ENCODE measurements around the gene C21orf91.
"Not testable (repeated sequence)": the region's sequence is repeated elsewhere in the genome, so short reads cannot be mapped to it uniquely, and the experiment has no call there.

C21orf91 gene

DNA sequence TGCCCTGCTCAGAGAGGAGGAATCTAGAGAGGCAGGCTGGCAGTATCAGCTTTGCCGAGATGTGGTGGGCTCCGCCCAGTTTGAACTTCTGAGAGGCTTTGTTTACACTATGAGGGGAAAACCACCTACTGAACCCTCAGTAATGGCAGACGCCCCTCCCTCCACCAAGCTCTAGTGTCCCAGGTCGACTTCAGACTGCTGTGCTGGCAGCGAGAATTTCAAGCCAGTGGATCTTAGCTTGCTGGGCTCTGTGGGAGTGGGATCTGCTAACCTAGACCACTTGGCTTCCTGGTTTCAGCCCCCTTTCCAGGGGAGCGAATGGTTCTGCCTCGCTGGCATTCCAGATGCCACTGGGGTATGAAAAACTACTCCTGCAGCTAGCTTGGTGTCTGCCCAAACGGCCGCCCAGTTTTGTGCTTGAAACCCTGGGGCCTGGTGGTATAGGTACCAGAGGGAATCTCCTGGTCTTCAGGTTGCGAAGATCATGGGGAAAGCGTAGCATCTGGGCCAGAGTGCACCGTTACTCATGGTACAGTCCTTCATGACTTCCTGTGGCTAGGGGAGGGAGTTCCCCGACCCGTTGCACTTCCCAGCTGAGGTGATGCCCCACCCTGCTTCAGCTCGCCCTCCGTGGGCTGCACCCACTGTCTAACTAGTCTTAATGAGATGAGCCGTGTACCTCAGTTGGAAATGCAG is 43.6 kb downstream of the C21orf91 start:
- DNase-seq = peak; percentile 64

DNA sequence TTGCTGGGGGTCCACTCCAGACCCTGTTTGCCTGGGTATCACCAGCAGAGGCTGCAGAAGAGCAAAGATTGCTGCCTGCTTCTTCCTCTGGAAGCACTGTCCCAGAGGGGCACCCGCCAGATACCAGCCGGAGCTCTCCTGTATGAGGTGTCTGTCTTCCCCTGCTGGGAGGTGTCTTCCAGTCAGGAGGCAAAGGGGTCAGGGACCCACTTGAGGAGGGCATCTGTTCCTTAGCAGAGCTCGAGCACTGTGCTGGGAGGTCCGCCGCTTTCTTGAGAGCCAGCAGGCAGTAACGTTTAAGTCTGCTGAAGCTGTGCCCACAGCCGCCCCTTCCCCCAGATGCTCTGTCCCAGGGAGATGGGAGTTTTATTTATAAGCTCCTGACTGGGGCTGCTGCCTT is 44.1 kb downstream of the C21orf91 start:
- DNase-seq = not testable (repeated sequence)

DNA sequence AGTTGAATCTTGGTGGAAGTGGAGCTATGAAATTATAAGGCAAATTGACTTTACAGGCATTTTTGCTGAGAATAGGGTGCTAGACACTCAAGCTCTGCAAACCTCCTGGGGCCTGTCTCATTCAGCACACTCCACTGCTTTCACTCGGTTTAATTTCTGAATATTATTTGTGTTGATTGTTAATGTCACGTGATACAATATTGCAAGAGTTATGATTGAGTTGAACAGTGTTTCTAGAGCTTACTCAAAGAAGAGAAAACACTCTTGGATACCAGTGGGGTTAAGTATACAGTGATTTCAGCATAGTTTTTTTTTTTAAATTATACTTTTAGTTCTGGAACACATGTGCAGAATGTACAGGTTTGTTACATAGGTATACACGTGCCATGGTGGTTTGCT is 49.7 kb downstream of the C21orf91 start:
- no peak for DNase-seq

DNA sequence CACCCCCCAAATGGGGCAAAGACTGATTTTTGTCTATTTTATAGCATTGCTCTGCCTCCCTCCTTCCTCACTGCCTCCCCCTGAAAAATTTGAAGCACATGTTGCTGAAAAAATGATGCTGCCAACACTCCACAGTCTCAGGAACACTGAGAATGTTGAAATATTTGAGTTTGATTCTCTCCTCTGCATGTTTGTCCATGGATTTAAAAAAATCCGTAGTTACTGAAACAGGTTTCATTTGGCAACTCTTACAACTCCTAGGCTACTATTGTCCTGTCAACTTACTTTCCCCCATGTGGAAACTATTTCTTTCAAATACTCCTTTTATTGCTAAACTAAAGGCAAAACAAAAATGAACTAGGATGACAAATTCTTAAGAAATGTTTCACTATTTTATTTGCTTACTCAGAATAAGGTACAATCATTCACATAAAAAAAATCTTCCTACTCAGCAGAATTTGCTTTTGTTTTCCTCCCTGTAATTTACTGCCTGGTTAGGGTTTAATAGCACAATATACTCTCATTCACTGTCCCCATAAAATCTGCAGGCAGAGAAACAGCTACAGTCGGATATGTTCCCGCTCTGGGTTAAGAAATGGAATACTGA is 50.2 kb downstream of the C21orf91 start:
- no peak for DNase-seq

DNA sequence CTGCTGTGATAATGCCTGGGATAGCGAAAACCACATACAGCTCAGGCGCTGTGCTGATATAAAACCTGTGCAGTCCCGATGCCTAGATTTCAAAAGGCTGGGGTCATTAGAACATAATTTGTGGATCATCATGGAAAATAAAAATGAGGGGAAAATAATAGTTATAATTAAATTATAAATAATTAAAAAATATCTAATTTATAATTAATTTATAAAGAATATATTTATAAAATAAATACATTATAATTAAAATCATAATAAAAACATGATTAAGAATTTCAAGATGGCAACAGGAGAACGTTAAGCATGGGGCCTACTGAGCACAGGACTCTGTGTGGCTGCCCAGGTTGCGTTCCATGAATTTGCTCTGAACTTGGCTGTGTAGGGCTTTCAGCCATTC is 53.9 kb downstream of the C21orf91 start:
- DNase-seq = no peak

DNA sequence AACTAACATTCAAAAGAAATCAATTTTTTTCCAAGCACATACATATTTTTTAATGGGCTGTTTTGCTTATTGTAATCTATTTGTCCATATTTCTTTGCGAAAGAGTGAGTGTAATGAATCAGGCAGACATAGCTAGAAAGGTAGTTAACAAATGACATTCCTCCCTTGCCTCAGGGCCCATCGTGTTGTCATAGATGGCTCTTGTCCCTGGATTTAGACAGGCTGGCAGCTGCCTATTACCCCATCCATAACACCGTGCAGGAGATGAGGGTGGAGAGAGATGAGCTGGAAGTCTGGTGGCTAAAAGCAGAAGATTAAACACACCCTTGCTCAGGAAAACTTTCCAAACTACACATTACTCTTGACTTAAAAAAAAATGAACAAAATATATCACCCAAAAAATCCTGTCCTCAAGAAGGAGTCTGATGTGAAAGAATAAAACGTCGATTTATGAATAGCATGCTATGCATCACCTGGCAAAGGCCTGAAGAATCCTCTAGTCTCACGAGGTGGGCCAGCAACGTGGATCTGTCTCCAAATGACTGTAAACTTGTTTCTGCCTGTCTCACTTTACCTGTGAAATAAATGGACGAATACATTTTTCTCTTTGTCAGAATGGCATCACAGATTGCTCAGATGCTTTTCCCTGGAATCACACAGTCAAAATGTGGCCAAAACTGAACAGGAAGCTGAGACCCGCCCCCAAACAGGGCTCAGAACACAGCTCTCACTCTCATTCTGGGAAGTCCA is 55.7 kb downstream of the C21orf91 start:
- no peak for DNase-seq

DNA sequence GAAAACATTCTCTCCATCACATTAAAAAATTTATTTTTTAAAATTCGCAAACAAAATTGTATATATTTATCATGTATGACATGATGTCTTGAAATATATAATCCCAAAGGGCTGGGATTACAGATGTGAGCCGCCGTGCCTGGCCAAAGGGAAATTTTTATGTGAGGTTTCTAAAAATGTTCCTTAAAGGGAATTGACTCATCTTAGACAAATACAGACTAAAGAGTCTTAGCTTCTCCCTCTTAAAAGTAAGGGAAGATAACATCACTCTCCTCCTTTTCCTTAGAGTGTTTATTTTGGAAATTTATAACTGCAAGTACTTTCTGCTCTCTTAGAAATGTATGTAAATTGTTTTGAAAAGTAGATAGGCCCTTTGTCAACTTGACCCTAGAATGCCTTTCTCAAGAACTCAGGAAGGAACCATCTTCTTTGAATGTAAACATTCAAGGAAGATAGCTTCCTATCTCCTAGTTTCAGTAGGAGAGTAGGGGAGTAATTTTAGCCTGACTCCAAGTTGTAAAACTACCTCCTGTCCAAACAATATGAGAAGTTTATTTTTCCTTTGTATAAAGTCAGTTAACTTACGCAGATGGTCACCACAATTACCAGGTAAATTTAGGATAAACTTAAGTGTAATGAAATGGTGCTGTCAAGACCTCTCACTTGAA is 59.5 kb downstream of the C21orf91 start:
- DNase-seq = no peak

DNA sequence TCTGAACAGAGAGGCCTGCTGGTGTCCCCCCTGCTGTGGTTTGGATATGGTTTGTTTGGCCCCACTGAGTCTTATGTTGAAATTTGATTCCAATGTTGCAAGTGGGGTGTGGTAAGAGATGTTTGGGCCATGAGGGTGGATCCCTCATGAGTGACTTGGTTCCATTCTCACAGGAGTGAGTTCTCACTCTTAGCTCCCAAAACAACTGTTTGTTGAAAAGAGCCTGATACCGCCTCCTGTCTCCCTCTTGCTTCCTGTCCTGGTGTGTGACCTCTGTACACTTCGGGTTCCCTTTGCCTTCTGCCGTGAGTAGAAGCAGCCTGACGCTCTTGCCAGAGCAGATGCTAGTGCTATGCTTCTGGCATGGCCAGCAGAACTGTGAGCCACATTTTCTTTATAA is 60.5 kb downstream of the C21orf91 start:
- no peak for DNase-seq

DNA sequence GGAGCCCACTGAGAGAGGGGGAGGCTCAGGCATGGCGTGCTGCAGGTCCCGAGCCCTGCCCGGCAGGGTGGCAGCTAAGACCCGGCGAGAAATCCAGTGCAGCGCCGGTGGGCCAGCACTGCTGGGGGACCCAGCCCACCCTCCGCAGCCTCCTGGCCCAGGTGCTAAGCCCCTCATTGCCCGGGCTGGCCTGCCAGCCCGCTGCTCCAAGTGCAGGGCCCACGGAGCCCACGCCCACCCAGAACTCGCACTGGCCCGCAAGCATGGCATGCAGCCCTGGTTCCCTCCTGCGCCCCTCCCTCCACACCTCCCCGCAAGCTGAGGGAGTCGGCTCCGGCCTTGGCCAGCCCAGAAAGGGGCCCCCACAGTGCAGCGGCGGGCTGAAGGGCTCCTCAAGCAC is 61.5 kb downstream of the C21orf91 start:
- no peak for DNase-seq

DNA sequence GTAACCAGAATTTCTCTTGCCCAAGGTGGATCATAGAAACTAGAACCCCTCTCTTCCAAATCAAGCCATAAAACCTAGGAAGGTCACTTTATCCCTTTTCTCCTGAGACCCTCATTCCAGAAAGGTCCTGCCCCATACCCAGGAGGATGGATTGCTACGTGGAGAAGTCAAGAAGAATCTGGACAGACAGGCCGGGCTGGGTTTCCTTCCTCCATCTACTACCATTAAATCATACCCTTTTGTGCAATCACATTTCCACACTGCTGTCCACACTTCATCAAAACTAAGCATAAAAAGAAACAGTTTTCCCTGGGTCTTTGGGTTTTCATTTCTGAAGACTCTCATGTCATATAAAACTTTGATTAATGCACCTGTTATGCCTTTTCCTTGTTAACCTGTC is 65.4 kb downstream of the C21orf91 start:
- DNase-seq = no peak

DNA sequence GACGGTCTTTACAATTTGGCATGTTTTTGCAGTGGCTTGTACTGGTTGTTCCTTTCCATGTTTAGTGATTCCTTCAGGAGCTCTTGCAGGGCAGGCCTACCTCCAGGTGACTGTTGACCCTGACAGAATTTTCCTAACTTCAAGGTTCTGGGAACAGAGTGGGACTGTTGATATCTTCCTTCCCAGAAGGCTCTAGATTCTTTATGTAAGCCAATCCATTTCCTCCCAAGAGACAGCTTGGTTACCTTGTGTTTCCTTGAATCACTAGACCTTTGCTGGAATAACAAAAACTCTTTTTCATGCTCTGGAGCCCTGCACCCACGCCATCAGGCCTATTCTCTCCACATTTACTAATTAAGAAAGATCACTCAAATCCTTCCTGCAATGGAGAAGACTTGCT is 67.0 kb downstream of the C21orf91 start:
- no peak for DNase-seq

DNA sequence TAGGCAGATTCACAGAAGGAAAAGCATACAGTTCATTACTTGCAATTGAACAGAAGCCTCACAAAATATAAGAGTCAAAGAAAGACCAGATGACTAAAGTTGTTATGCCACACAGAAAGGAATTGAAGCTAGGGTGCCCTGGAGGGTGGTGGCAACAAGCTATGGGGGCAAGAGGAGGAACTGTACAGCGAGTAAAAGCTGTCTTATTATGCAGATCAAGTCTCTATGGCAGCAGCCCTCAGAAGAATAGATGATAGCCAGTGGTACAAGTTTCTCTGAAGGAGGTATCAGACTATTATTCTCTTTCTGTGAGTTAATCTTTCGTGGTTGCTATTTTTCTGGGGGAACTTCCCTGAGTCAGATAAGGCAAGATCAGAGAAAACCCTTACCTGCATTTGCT is 72.2 kb downstream of the C21orf91 start:
- no peak for DNase-seq

DNA sequence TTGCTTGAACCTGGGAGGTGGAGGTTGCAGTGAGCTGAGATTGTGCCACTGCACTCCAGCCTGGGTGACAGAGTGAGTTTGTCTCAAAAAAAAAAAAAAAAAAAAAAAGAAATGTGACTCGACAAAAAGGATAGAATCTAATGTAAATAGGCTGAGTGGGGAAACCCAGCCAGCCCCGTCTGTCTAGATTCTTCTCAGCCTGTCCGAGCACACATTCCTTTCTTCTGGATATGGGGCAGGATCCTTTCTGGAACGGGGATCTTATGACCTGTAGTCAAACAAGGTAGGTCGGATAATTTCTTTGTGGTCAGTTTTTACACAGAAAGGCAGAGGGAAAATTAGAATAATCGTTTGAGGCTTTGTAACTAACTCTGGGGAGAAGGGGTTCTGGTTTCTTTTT is 74.1 kb downstream of the C21orf91 start:
- DNase-seq = no peak

DNA sequence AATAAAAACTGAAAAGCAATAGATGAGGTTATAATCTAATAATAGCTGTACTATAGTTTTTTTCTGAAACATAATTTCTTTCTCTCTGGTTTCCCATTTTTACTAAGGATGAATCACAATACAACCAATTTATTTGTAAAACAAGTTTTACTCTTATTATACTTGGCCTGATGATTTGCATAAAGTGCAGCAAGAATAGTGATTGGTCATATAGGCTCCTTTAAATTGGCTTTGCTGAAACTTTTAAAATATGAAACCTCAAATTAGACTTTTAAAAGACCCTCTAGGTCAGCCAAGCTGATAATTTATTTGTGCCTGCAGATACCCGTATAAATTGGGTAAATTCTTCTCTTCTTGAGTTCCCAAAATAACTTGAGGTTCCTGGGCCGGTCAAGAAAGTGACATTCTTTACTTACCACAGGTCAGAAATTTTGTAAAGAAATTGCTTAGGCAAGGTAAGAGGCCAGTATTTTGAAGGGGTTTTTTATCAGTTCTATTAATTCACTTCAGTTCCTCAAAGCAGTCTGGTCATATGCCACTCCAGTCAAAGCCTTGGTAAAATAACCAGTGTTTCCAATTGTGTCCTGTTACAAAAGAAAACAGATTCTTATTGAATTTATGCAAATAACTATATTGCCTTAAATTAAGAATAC is 76.1 kb downstream of the C21orf91 start:
- no peak for DNase-seq

DNA sequence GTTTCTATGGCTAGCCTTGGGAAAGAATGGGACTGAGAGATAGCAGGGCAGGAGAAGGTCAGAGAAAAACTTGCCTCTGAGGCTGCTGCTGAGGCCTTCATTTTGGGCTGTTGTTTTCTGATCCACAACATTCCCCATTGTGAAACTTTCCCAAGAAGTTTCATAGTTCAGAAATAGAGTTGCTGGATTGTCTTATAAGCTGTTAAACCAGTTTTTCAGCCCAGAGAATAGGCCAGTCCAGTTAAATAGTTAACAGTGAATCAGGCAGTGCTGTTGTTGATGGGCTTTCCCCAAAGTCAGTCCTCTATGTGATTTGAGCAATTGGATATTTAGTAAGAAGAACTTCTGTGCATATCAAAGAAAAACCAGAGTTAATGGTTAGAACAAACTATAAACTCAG is 77.0 kb downstream of the C21orf91 start:
- no peak for DNase-seq

All from stimulated activated CD4-positive, alpha-beta T cell treated with anti-CD3 and anti-CD28 coated beads, Interleukin-4, amount 100 ng/mL, for 24 hours (primary cell).